Measurements from ENCODE around the gene ROCK1. TPM values are rescaled to one million over a fixed set of nuclear protein-coding genes. Genes with fewer than 3 reads are reported as not detected.

ROCK1 gene
- total RNA-seq, 2 donors from 2014 or later, result 27.7 to 43.1 TPM

GRCh38 chr18:21100146-21100545 is 11.5 kb downstream of the ROCK1 start:
- Histone ChIP-seq H3K27ac (no peak overlapping the region), H3K9me3 (no peaks in the 10 kb centered on the region), H3K36me3 (replicated peaks in 1 of 2; ENCODE audit: insufficient read depth in 1 of 2, low read depth in 2 of 2) (no peaks in the 10 kb centered on the region), H3K27me3 (no peaks in the 10 kb centered on the region), H3K4me3 (no peak overlapping the region), H3K4me1 (peaks cover 23% of the 10 kb centered on the region)
- ATAC-seq, result no peak
- intact Hi-C loops (cut with DNase I), result loop anchor here (10.0 kb wide), 1 partner anchor 85 kb away; no protein-coding TSS in a partner anchor
- TF ChIP-seq CTCF (IDR thresholded peaks at IDR 0.05), result no peak
- no peak for TF ChIP-seq POLR2A (IDR thresholded peaks at IDR 0.05)
- DNase-seq, result no peak

GRCh38 chr18:21099442-21099841 is 12.2 kb downstream of the ROCK1 start:
- no peak for DNase-seq
- Histone ChIP-seq H3K27me3 (no peaks in the 10 kb centered on the region), H3K4me1 (peaks cover 23% of the 10 kb centered on the region), H3K9me3 (no peaks in the 10 kb centered on the region), H3K27ac (no peak overlapping the region), H3K36me3 (replicated peaks in 1 of 2; ENCODE audit: insufficient read depth in 1 of 2, low read depth in 2 of 2) (no peaks in the 10 kb centered on the region), H3K4me3 (no peak overlapping the region)
- no peak for ATAC-seq
- WGBS, 2 donors, result 80 to 91% methylated on average over 7 to 9 of the region's 9 CpGs
- intact Hi-C loops (cut with DNase I), result no loop called here
- TF ChIP-seq POLR2A (IDR thresholded peaks at IDR 0.05) (no peak), CTCF (IDR thresholded peaks at IDR 0.05) (no peak)

- intact Hi-C loops (cut with DNase I), result no loop called here
- WGBS, 2 donors, result 93 to 100% methylated on average over 2 of the region's 2 CpGs
- no peak for ATAC-seq
Measured at GRCh38 chr18:21096760-21097159, 14.9 kb downstream of the ROCK1 start.

GRCh38 chr18:21093133-21093532 is 18.5 kb downstream of the ROCK1 start:
- Histone ChIP-seq H3K4me3 (no peak overlapping the region), H3K9me3 (no peaks in the 10 kb centered on the region), H3K4me1 (no peaks in the 10 kb centered on the region), H3K27me3 (no peaks in the 10 kb centered on the region), H3K27ac (no peak overlapping the region), H3K36me3 (replicated peaks in 1 of 2; ENCODE audit: insufficient read depth in 1 of 2, low read depth in 2 of 2) (no peaks in the 10 kb centered on the region)
- no peak for ATAC-seq
- 56% methylated on average over 3 of the region's 3 CpGs for WGBS, 2 donors
- intact Hi-C loops (cut with DNase I), result no loop called here
- DNase-seq, result no peak
- TF ChIP-seq CTCF (IDR thresholded peaks at IDR 0.05) (no peak), POLR2A (IDR thresholded peaks at IDR 0.05) (no peak)

More at GRCh38 chr18:21096760-21097159, 14.9 kb downstream of the ROCK1 start:
- no peak for TF ChIP-seq POLR2A (IDR thresholded peaks at IDR 0.05)
- TF ChIP-seq CTCF (IDR thresholded peaks at IDR 0.05), result no peak
- Histone ChIP-seq H3K9me3 (no peaks in the 10 kb centered on the region), H3K4me1 (peaks cover 14% of the 10 kb centered on the region), H3K4me3 (no peak overlapping the region), H3K36me3 (replicated peaks in 1 of 2; ENCODE audit: insufficient read depth in 1 of 2, low read depth in 2 of 2) (no peaks in the 10 kb centered on the region), H3K27ac (no peak overlapping the region), H3K27me3 (no peaks in the 10 kb centered on the region)
- DNase-seq, result no peak

GRCh38 chr18:21090680-21091079 is 20.9 kb downstream of the ROCK1 start:
- intact Hi-C loops (cut with DNase I), result no loop called here
- H3K27ac ChIP-seq, result no peak overlapping the region
- H3K4me3 ChIP-seq, result no peak overlapping the region
- no peaks in the 10 kb centered on the region for H3K36me3 ChIP-seq (replicated peaks in 1 of 2; ENCODE audit: insufficient read depth in 1 of 2, low read depth in 2 of 2)
- DNase-seq, result no peak
- 93 to 95% methylated on average over 2 of the region's 2 CpGs for WGBS, 2 donors
- H3K9me3 ChIP-seq, result no peaks in the 10 kb centered on the region
- no peak for TF ChIP-seq POLR2A (IDR thresholded peaks at IDR 0.05)
- TF ChIP-seq CTCF (IDR thresholded peaks at IDR 0.05), result no peak
- ATAC-seq, result no peak
- H3K4me1 ChIP-seq, result no peaks in the 10 kb centered on the region
- no peaks in the 10 kb centered on the region for H3K27me3 ChIP-seq

All from body of pancreas (tissue), 4 donors.